H9 (cell line): ENCODE measurements around the gene URB1. TPM values are rescaled to one million over a fixed set of nuclear protein-coding genes. Genes with fewer than 3 reads are reported as not detected.
A peak's percentile ranks its signal among the peaks of the same experiment; 100 is the strongest.
"Not testable (repeated sequence)": the region's sequence is repeated elsewhere in the genome, so short reads cannot be mapped to it uniquely, and the experiment has no call there.

Source experiments
- DNase-seq: peaks from one replicate; pipeline ENCODE4 v3.0.0-alpha.2; 2017
- H2AFZ ChIP-seq: one replicate; pipeline ENCODE4 v1.6.1; 2013; ENCODE audit warnings: mild to moderate bottlenecking, low read length, control low read depth, moderate library complexity
- H2AK5ac ChIP-seq: 2 replicates; pipeline ENCODE4 v1.6.1; 2013; ENCODE audit warnings: low read length, control low read depth, mixed read lengths; ENCODE audit not compliant: insufficient read length
- H2BK120ac ChIP-seq: one replicate; pipeline ENCODE4 v1.6.1; 2013; ENCODE audit warnings: low read depth, mild to moderate bottlenecking, low read length, control low read depth, inconsistent platforms; ENCODE audit not compliant: poor library complexity, severe bottlenecking
- H2BK12ac ChIP-seq: 2 replicates; pipeline ENCODE4 v1.6.1; 2013; ENCODE audit warnings: low read length, control low read depth, mixed read lengths, low read depth; ENCODE audit not compliant: insufficient read length
- H2BK15ac ChIP-seq: 2 replicates; pipeline ENCODE4 v1.6.1; 2013; ENCODE audit warnings: low read depth, low read length, control low read depth
- H2BK20ac ChIP-seq: one replicate; pipeline ENCODE4 v1.6.1; 2013; ENCODE audit warnings: low read depth, mild to moderate bottlenecking, low read length, control low read depth, inconsistent platforms; ENCODE audit not compliant: poor library complexity, severe bottlenecking
- H2BK5ac ChIP-seq: 2 replicates; pipeline ENCODE4 v1.6.1; 2013; ENCODE audit warnings: low read length, control low read depth, mixed read lengths; ENCODE audit not compliant: insufficient read length
- H3K14ac ChIP-seq: 2 replicates; pipeline ENCODE4 v1.6.1; 2013; ENCODE audit warnings: low read length, control low read depth; ENCODE audit not compliant: insufficient read depth
- H3K18ac ChIP-seq: 2 replicates; pipeline ENCODE4 v1.6.1; 2013; ENCODE audit warnings: low read depth, mild to moderate bottlenecking, mixed read lengths, low read length, control low read depth; ENCODE audit not compliant: insufficient read length
- H3K23ac ChIP-seq: 2 replicates; pipeline ENCODE4 v1.6.1; 2013; ENCODE audit warnings: low read length, control low read depth, mixed read lengths, low read depth; ENCODE audit not compliant: insufficient read length
- H3K23me2 ChIP-seq: 2 replicates; pipeline ENCODE4 v1.6.1; 2013; ENCODE audit warnings: low read depth, mild to moderate bottlenecking, mixed read lengths, low read length, control low read depth; ENCODE audit not compliant: insufficient read length, poor library complexity, severe bottlenecking
- H3K27ac ChIP-seq: 2 replicates; pipeline ENCODE4 v1.5.1; 2013; ENCODE audit warnings: low read length, control low read depth, mixed read lengths, low read depth; ENCODE audit not compliant: insufficient read length
- H3K27me3 ChIP-seq: 2 replicates; pipeline ENCODE4 v1.6.1; 2013; ENCODE audit warnings: low read length, control low read depth, inconsistent platforms; ENCODE audit not compliant: insufficient read depth
- H3K4ac ChIP-seq: 2 replicates; pipeline ENCODE4 v1.6.1; 2013; ENCODE audit warnings: low read depth, mild to moderate bottlenecking, control low read depth, inconsistent platforms, low read length, moderate library complexity
- H3K4me1 ChIP-seq: 2 replicates; pipeline ENCODE4 v1.6.1; 2013; ENCODE audit warnings: low read length, control low read depth, inconsistent platforms; ENCODE audit not compliant: insufficient read depth
- H3K4me2 ChIP-seq: 2 replicates; pipeline ENCODE4 v1.6.1; 2013; ENCODE audit warnings: low read length, control low read depth, mixed read lengths; ENCODE audit not compliant: insufficient read length, insufficient read depth
- H3K56ac ChIP-seq: 2 replicates; pipeline ENCODE4 v1.6.1; 2013; ENCODE audit warnings: low read depth, mild to moderate bottlenecking, mixed read lengths, low read length, control low read depth; ENCODE audit not compliant: insufficient read length
- H3K79me1 ChIP-seq: 2 replicates; pipeline ENCODE4 v1.6.1; 2013; ENCODE audit warnings: low read depth, mild to moderate bottlenecking, moderate library complexity, low read length, control low read depth, inconsistent platforms; ENCODE audit not compliant: insufficient read depth, poor library complexity, severe bottlenecking
- H3K79me2 ChIP-seq: 2 replicates; pipeline ENCODE4 v1.6.1; 2013; ENCODE audit warnings: low read length, control low read depth, inconsistent platforms; ENCODE audit not compliant: insufficient read depth
- H3K9ac ChIP-seq: 2 replicates; pipeline ENCODE4 v1.6.1; 2013; ENCODE audit warnings: low read length, control low read depth, mixed read lengths; ENCODE audit not compliant: insufficient read length; ENCODE audit errors: extremely low read depth
- H3K9me3 ChIP-seq: one replicate; pipeline ENCODE4 v1.6.1; 2013; ENCODE audit warnings: low read depth, low read length, inconsistent platforms; ENCODE audit not compliant: control insufficient read depth
- H3T11ph ChIP-seq: one replicate; pipeline ENCODE4 v1.6.1; 2013; ENCODE audit warnings: mild to moderate bottlenecking, low read length, control low read depth, inconsistent platforms
- H4K20me1 ChIP-seq: one replicate; pipeline ENCODE4 v1.6.1; 2013; ENCODE audit not compliant: control insufficient read depth, insufficient read length, insufficient read depth
- H4K5ac ChIP-seq: 2 replicates; pipeline ENCODE4 v1.6.1; 2013; ENCODE audit warnings: low read depth, mild to moderate bottlenecking, mixed read lengths, low read length, control low read depth; ENCODE audit not compliant: insufficient read length
- H4K8ac ChIP-seq: replicated peaks from 2 replicates; pipeline ENCODE4 v1.6.1; 2013; ENCODE audit warnings: low read length, control low read depth, mixed read lengths, low read depth; ENCODE audit not compliant: insufficient read length
- H4K91ac ChIP-seq: 2 replicates; pipeline ENCODE4 v1.6.1; 2013; ENCODE audit warnings: low read depth, mild to moderate bottlenecking, moderate library complexity, mixed read lengths, low read length, control low read depth; ENCODE audit not compliant: insufficient read length
- H3K27ac Mint-ChIP-seq, 3 experiments: 2 replicates in 2 of 3; 3 replicates in 1 of 3; pipeline ENCODE4 v1.8.0; 2020 to 2021; ENCODE audit warnings: mixed read lengths in 3 of 3, mild to moderate bottlenecking in 1 of 3, moderate library complexity in 1 of 3
- H3K27me3 Mint-ChIP-seq: 2 replicates; pipeline ENCODE4 v1.8.0; 2021; ENCODE audit warnings: low read depth, mild to moderate bottlenecking, moderate library complexity, mixed read lengths
- H3K36me3 Mint-ChIP-seq, 3 experiments: 2 replicates in 2 of 3; 3 replicates in 1 of 3; pipeline ENCODE4 v1.8.0; 2020 to 2021; ENCODE audit warnings: low read depth in 3 of 3, mixed read lengths in 3 of 3; ENCODE audit not compliant: insufficient read depth in 1 of 3
- H3K4me1 Mint-ChIP-seq, 2 experiments: 2 replicates each; pipeline ENCODE4 v1.8.0; 2020; ENCODE audit warnings: mixed read lengths in 2 of 2
- H3K4me3 Mint-ChIP-seq, 2 experiments: 2 replicates in 1 of 2; 3 replicates in 1 of 2; pipeline ENCODE4 v1.8.0; 2020 to 2021; ENCODE audit warnings: mild to moderate bottlenecking in 2 of 2, mixed read lengths in 2 of 2, moderate library complexity in 1 of 2
- H3K9me3 Mint-ChIP-seq, 2 experiments: 2 replicates in 1 of 2; 3 replicates in 1 of 2; pipeline ENCODE4 v1.8.0; 2020; ENCODE audit warnings: mild to moderate bottlenecking in 2 of 2, mixed read lengths in 2 of 2, moderate library complexity in 1 of 2
- WGBS: extraction: QIAGEN DNeasy Blood & Tissue Kit; methylation state at CpG from one replicate; pipeline ENCODE4 v1.1.7; 2013; ENCODE audit warnings: missing lambda C conversion rate, low lambda C conversion rate, mixed read lengths; ENCODE audit not compliant: insufficient read length; ENCODE audit errors: extremely low coverage; 5-methylcytosine and 5-hydroxymethylcytosine counted together
- total RNA-seq: library from RNA; stranded (reverse); gene quantifications from 2 replicates; pipeline ENCODE4 v1.2.1, GENCODE V29; 2021
- TF ChIP-seq, protein P1 (sequence below): fragments of 200-600 bp; sonication (generic); conservative IDR thresholded peaks from 3 replicates; pipeline ENCODE4 v1.8.0; 2021; ENCODE audit warnings: antibody characterized with exemption, mild to moderate bottlenecking

Gene URB1
- total RNA-seq, 1 experiment from 2014 or later: 23.5 TPM

- no peaks in the 10 kb centered on the region for H3K27me3 ChIP-seq
- H3K27ac ChIP-seq: no peak overlapping the region
- no peak overlapping the region for H4K8ac ChIP-seq
- no peaks in the 10 kb centered on the region for H3K4me1 ChIP-seq
- no peak overlapping the region for H2BK5ac ChIP-seq
- H3K4ac ChIP-seq: no peak overlapping the region
- H2AFZ ChIP-seq: no peak overlapping the region
- Mint-ChIP-seq H3K27me3 (no peaks in the 10 kb centered on the region), H3K36me3 (peaks cover 6 to 57% (median 21%) of the 10 kb centered on the region in 3 experiments), H3K4me3 (no peak overlapping the region), H3K9me3 (no peaks in the 10 kb centered on the region), H3K4me1 (peaks cover under 1% of the 10 kb centered on the region in 2 experiments; a peak in 3 of 4 replicates), H3K27ac (0 out of 7 replicates have a peak overlapping the region, but pooled peaks of 1 of the 3 experiments have one; percentile 49)
- H2BK120ac ChIP-seq: no peak overlapping the region
- no peak overlapping the region for H2BK20ac ChIP-seq
- no peaks in the 10 kb centered on the region for H3K23me2 ChIP-seq
- H3T11ph ChIP-seq: no peak overlapping the region
- no peak for DNase-seq
- H3K56ac ChIP-seq: no peak overlapping the region
- no peaks in the 10 kb centered on the region for H3K9me3 ChIP-seq
- no peak overlapping the region for H3K9ac ChIP-seq
- no peak overlapping the region for H3K23ac ChIP-seq
- no peak overlapping the region for H2BK12ac ChIP-seq
- H2BK15ac ChIP-seq: no peak overlapping the region
- no peak overlapping the region for H3K14ac ChIP-seq
- H4K5ac ChIP-seq: no peak overlapping the region
- no peak overlapping the region for H3K18ac ChIP-seq
- no CpG with 5 or more reads among the region's 9 CpGs for WGBS
- no peak overlapping the region for H2AK5ac ChIP-seq
- H3K4me2 ChIP-seq: no peak overlapping the region
- no peak overlapping the region for H4K91ac ChIP-seq
- TF ChIP-seq, protein P1, sequence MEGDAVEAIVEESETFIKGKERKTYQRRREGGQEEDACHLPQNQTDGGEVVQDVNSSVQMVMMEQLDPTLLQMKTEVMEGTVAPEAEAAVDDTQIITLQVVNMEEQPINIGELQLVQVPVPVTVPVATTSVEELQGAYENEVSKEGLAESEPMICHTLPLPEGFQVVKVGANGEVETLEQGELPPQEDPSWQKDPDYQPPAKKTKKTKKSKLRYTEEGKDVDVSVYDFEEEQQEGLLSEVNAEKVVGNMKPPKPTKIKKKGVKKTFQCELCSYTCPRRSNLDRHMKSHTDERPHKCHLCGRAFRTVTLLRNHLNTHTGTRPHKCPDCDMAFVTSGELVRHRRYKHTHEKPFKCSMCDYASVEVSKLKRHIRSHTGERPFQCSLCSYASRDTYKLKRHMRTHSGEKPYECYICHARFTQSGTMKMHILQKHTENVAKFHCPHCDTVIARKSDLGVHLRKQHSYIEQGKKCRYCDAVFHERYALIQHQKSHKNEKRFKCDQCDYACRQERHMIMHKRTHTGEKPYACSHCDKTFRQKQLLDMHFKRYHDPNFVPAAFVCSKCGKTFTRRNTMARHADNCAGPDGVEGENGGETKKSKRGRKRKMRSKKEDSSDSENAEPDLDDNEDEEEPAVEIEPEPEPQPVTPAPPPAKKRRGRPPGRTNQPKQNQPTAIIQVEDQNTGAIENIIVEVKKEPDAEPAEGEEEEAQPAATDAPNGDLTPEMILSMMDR: no peak
- H3K79me1 ChIP-seq: no peaks in the 10 kb centered on the region
- H3K79me2 ChIP-seq: no peaks in the 10 kb centered on the region
- no peaks in the 10 kb centered on the region for H4K20me1 ChIP-seq
Measured at GRCh38 chr21:32311621-32312020, 81.2 kb downstream of the URB1 start.

GRCh38 chr21:32310976-32311375 lies 81.8 kb downstream of the URB1 start:
- WGBS: no CpG with 5 or more reads among the region's 9 CpGs
- not testable (repeated sequence) for H4K8ac ChIP-seq, H2BK20ac ChIP-seq, H3K9me3 ChIP-seq, H3K23ac ChIP-seq, H4K20me1 ChIP-seq, H2BK15ac ChIP-seq, H2BK120ac ChIP-seq, H3K4me3 Mint-ChIP-seq, H3K79me1 ChIP-seq, H3K27me3 Mint-ChIP-seq, H4K91ac ChIP-seq, H2BK12ac ChIP-seq, H3K4me1 ChIP-seq, H3K9me3 Mint-ChIP-seq, H3K56ac ChIP-seq, H3K27me3 ChIP-seq, H3K9ac ChIP-seq, H3K4me1 Mint-ChIP-seq, H2BK5ac ChIP-seq, H3K23me2 ChIP-seq, H3K27ac Mint-ChIP-seq, H3K18ac ChIP-seq, H2AK5ac ChIP-seq, H3K4ac ChIP-seq, DNase-seq, H3K14ac ChIP-seq, H3K79me2 ChIP-seq, H2AFZ ChIP-seq, H3T11ph ChIP-seq, H3K27ac ChIP-seq, H3K4me2 ChIP-seq, H4K5ac ChIP-seq
- peaks cover 6 to 53% (median 17%) of the 10 kb centered on the region in 3 experiments for H3K36me3 Mint-ChIP-seq
